ENCODE results near the gene ARID1B. TPM values are rescaled to one million over a fixed set of nuclear protein-coding genes. Genes with fewer than 3 reads are reported as not detected.
A peak's percentile ranks its signal among the peaks of the same experiment; 100 is the strongest.

Gene ARID1B
- total and polyA plus RNA-seq, 12 donors: 13.3 to 85.6 (median 50.9) TPM

DNA sequence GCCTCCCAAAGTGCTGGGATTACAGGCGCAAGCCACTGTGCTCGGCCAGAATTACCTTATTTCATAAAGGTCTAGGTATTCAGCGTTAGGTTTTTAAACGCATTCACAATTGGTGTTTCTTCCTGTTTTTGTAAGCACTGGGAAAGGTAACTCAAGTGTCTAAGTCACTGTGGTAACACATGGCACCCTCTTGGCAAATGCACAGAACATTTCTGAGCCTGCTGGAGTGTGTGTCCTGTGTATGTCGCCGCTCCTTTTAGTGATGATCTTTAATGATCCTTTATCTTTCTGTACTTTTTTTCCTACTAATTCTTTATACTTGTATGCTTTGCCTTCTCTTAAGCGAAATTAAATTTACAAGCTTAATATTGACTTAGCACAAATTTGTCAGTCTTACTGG is 263.0 kb downstream of the ARID1B start:
- Histone ChIP-seq H3K27me3 (no peaks in the 10 kb centered on the region), H3K27ac (no peak overlapping the region), H3K9me3 (replicated peaks in 1 of 3) (no peaks in the 10 kb centered on the region), H3K4me3 (no peak overlapping the region), H3K36me3 (replicated peaks in 1 of 2) (no peaks in the 10 kb centered on the region), H3K4me1 (replicated peaks in 1 of 2) (peaks cover 0 to 18% of the 10 kb centered on the region in 2 donors)
- TF ChIP-seq POLR2A (IDR thresholded peaks at IDR 0.05): no peak
- TF ChIP-seq, protein P1, sequence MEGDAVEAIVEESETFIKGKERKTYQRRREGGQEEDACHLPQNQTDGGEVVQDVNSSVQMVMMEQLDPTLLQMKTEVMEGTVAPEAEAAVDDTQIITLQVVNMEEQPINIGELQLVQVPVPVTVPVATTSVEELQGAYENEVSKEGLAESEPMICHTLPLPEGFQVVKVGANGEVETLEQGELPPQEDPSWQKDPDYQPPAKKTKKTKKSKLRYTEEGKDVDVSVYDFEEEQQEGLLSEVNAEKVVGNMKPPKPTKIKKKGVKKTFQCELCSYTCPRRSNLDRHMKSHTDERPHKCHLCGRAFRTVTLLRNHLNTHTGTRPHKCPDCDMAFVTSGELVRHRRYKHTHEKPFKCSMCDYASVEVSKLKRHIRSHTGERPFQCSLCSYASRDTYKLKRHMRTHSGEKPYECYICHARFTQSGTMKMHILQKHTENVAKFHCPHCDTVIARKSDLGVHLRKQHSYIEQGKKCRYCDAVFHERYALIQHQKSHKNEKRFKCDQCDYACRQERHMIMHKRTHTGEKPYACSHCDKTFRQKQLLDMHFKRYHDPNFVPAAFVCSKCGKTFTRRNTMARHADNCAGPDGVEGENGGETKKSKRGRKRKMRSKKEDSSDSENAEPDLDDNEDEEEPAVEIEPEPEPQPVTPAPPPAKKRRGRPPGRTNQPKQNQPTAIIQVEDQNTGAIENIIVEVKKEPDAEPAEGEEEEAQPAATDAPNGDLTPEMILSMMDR (IDR thresholded peaks at IDR 0.05): no peak
- no peak for DNase-seq
- intact Hi-C loops (cut with DNase I): loop anchor here in 1 of 2 donors (10.0 kb wide), 1 partner anchor 235 kb away; no protein-coding TSS in a partner anchor
- WGBS, 4 donors: 96 to 97% (median 97%) methylated on average over 7 of the region's 7 CpGs

DNA sequence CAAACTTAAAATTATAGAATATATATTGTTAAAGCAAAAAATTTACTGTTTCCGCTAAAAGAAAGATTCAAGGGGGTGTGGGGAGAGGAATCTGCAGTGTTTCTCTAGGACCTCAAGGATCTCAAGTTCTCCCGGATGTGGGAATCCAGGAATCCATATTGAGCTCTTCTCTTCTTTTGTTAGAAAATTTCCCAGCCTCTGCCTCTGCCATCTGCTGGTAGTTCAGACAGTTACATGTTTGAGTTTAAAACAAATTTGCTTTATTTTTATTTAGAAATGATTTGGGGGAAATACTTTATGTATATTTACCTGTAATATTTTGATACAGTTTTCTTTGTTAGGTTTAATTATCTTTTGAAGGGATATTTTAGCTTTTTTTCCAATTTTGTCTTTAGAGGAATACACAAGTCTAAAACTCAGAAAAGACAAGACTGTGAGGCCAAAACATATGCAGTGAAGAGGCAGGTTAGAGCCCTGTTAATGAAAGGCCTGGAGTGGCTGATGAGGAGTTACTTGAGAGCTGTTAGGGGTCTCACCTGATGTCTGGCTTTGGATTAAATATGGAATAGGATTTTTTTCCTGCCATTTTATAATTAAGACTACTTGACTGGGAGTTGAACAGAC is 268.8 kb downstream of the ARID1B start:
- TF ChIP-seq POLR2A (IDR thresholded peaks at IDR 0.05): no peak
- TF ChIP-seq, protein P1 (IDR thresholded peaks at IDR 0.05): peak; percentile 29 to 68 (median 56)
- Histone ChIP-seq H3K27me3 (no peaks in the 10 kb centered on the region), H3K27ac (no peak overlapping the region), H3K4me3 (peak overlapping the region in 1 of 4 donors; percentile 4), H3K4me1 (replicated peaks in 1 of 2) (peaks cover 0 to 16% of the 10 kb centered on the region in 2 donors), H3K9me3 (replicated peaks in 1 of 3) (no peaks in the 10 kb centered on the region), H3K36me3 (replicated peaks in 1 of 2) (no peaks in the 10 kb centered on the region)
- 8 to 46% (median 34%) methylated on average over 2 of the region's 2 CpGs for WGBS, 4 donors
- intact Hi-C loops (cut with DNase I): loop anchor here in 1 of 2 donors (10.0 kb wide), 1 partner anchor 229 kb away; no protein-coding TSS in a partner anchor
- DNase-seq: no peak

DNA sequence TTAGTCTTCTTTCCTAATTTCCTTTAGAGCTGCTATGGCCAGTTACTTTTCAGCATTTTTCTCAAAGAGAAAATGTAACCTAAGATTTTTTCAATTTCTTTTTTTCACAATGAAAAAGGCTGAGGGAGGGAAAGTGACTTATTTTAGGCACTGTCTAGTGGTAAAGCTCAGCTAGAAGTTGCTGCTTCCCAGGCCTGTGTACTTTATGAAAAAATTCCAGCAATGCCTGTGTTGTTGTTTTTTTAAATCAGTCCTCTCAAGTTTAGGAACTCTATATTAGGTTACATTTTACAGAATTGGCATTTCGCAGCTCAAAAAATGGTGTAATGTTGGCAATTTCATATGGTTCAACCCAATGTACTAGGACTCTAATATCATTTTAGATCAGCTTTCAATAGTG is 269.6 kb downstream of the ARID1B start:
- H3K4me3 ChIP-seq: no peak overlapping the region
- H3K27ac ChIP-seq: no peak overlapping the region
- DNase-seq: no peak
- no peaks in the 10 kb centered on the region for H3K27me3 ChIP-seq
- TF ChIP-seq POLR2A (IDR thresholded peaks at IDR 0.05): no peak
- TF ChIP-seq, protein P1 (IDR thresholded peaks at IDR 0.05): no peak
- WGBS, 4 donors: 97 to 100% (median 99%) methylated on average over 1 of the region's 1 CpG
- H3K9me3 ChIP-seq (replicated peaks in 1 of 3): no peaks in the 10 kb centered on the region
- no peaks in the 10 kb centered on the region for H3K36me3 ChIP-seq (replicated peaks in 1 of 2)
- intact Hi-C loops (cut with DNase I): loop anchor here in 1 of 2 donors (10.0 kb wide), 1 partner anchor 228 kb away; no protein-coding TSS in a partner anchor
- H3K4me1 ChIP-seq (replicated peaks in 1 of 2): peaks cover 0 to 16% of the 10 kb centered on the region in 2 donors

DNA sequence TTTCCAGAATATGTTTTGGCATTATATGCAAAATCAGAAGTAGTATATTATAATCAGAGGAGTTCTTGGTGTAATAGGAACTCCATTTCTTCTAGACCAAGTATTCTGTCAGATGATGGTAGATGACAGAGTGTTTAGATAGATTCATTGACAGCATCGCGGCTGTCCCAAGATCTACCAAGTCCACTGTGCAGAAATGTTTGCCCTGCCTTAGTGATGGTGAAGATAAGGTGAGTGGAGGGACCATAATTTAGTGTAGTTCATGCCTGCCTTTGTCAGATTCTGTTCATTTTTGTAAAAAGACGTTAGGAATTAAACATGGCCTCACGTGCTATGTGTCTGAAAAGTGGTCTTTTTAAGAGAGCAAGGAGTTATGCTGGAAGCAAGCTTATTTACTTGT is 270.1 kb downstream of the ARID1B start:
- intact Hi-C loops (cut with DNase I): loop anchor here in 1 of 2 donors (10.0 kb wide), 1 partner anchor 227 kb away; no protein-coding TSS in a partner anchor
- Histone ChIP-seq H3K36me3 (replicated peaks in 1 of 2) (no peaks in the 10 kb centered on the region), H3K27me3 (no peaks in the 10 kb centered on the region), H3K4me3 (no peak overlapping the region), H3K4me1 (replicated peaks in 1 of 2) (peaks cover 0 to 16% of the 10 kb centered on the region in 2 donors), H3K27ac (no peak overlapping the region), H3K9me3 (replicated peaks in 1 of 3) (no peaks in the 10 kb centered on the region)
- DNase-seq: no peak
- TF ChIP-seq POLR2A (IDR thresholded peaks at IDR 0.05): no peak
- TF ChIP-seq, protein P1 (IDR thresholded peaks at IDR 0.05): no peak
- 88 to 93% (median 92%) methylated on average over 4 of the region's 4 CpGs for WGBS, 4 donors

All from adrenal gland (tissue), 12 donors.